B cell (primary cell): Measurements from ENCODE around the gene RIMBP2. TPM values are rescaled to one million over a fixed set of nuclear protein-coding genes. Genes with fewer than 3 reads are reported as not detected.

Experiments
- ATAC-seq: fragments of 200-7000 bp; cut with Tn5 transposase; one replicate; pipeline ENCODE4 v1.10.0; 2021; ENCODE audit warnings: low read depth, mild to moderate bottlenecking, moderate number of reproducible peaks, moderate library complexity
- CTCF ChIA-PET: fragments of 350-600 bp; sonication (Branson Sonifier 250); formaldehyde crosslinking; loops from one replicate; lab custom pipeline; 2021; ENCODE audit warnings: antibody characterized with exemption, inconsistent platforms; lab: Charles Lee
- POLR2A ChIA-PET: fragments of 350-600 bp; sonication (Branson Sonifier 250); formaldehyde crosslinking; loops from one replicate; lab custom pipeline; 2021; ENCODE audit warnings: antibody characterized with exemption; lab: Charles Lee
- DNase-seq: peaks from one replicate; pipeline ENCODE4 v3.0.0; 2013
- H2AFZ ChIP-seq: 2 replicates; pipeline ENCODE4 v1.6.1; 2012; ENCODE audit warnings: mild to moderate bottlenecking, low read depth, low read length; ENCODE audit not compliant: insufficient read depth, poor library complexity, severe bottlenecking
- H3K27ac ChIP-seq, 2 donors: 1 replicate in 1 of 2; 2 replicates in 1 of 2; pipeline ENCODE4 v1.5.1; 2012 to 2013; ENCODE audit warnings: low read length in 2 of 2, mild to moderate bottlenecking in 2 of 2, moderate library complexity in 1 of 2
- H3K27me3 ChIP-seq, 4 experiments: fragments of 200-600 bp in 1 of 4; sonication (generic) in 1 of 4; replicated peaks in 1 of 4; 1 replicate in 2 of 4; 2 replicates in 2 of 4; pipeline versions ENCODE4 v1.6.1 to v1.7.0; 2013 to 2016; ENCODE audit warnings: low read length in 3 of 4, mild to moderate bottlenecking in 2 of 4, mixed read lengths in 1 of 4, moderate library complexity in 1 of 4; ENCODE audit not compliant: insufficient read depth in 4 of 4, control insufficient read depth in 3 of 4; ENCODE audit errors: control extremely low read depth in 1 of 4
- H3K36me3 ChIP-seq, 2 experiments: replicated peaks in 1 of 2; 1 replicate in 1 of 2; 2 replicates in 1 of 2; pipeline versions ENCODE4 v1.6.1 to v1.7.1; 2013; ENCODE audit warnings: low read length in 1 of 2; ENCODE audit not compliant: insufficient read depth in 2 of 2, control insufficient read depth in 1 of 2; ENCODE audit errors: control extremely low read depth in 1 of 2, extremely low read depth in 1 of 2
- H3K4me1 ChIP-seq, 2 donors: fragments of 200-600 bp in 1 of 2; sonication (generic) in 1 of 2; 1 replicate in 1 of 2; 2 replicates in 1 of 2; pipeline versions ENCODE4 v1.5.1 to v1.6.1; 2013 to 2017; ENCODE audit warnings: low read length in 2 of 2; ENCODE audit not compliant: control insufficient read depth in 2 of 2, insufficient read depth in 2 of 2
- H3K4me2 ChIP-seq: replicated peaks from 2 replicates; pipeline ENCODE3; 2012; ENCODE audit warnings: mild to moderate bottlenecking, low read depth, low read length; ENCODE audit not compliant: poor library complexity, severe bottlenecking
- H3K4me3 ChIP-seq, 5 experiments: fragments of 200-600 bp in 1 of 5; sonication (generic) in 1 of 5; 1 replicate in 3 of 5; 2 replicates in 2 of 5; pipeline versions ENCODE4 v1.5.1 to v1.7.0; 2011 to 2016; ENCODE audit warnings: low read length in 4 of 5, mild to moderate bottlenecking in 4 of 5, low read depth in 2 of 5, control low read depth in 1 of 5, moderate library complexity in 1 of 5; ENCODE audit not compliant: insufficient read depth in 1 of 5; ENCODE audit errors: control extremely low read depth in 1 of 5, extremely low read depth in 1 of 5
- H3K79me2 ChIP-seq: fragments of 200-600 bp; sonication (generic); one replicate; pipeline ENCODE4 v1.6.0; 2016; ENCODE audit warnings: low read length; ENCODE audit not compliant: control insufficient read depth, insufficient read depth
- H3K9ac ChIP-seq: fragments of 200-600 bp; sonication (generic); 2 replicates; pipeline ENCODE4 v1.6.1; 2017; ENCODE audit warnings: mild to moderate bottlenecking, low read length, moderate library complexity
- H3K9me3 ChIP-seq, 3 donors: one replicate each; pipeline versions ENCODE4 v1.6.1 to v1.7.1; 2013; ENCODE audit warnings: low read length in 2 of 3; ENCODE audit not compliant: control insufficient read depth in 2 of 3, insufficient read depth in 1 of 3; ENCODE audit errors: control extremely low read depth in 1 of 3
- H4K20me1 ChIP-seq: 2 replicates; pipeline ENCODE4 v1.6.0; 2012; ENCODE audit warnings: mild to moderate bottlenecking, low read length; ENCODE audit not compliant: insufficient read depth, control insufficient read depth, poor library complexity, severe bottlenecking
- H3K27ac Mint-ChIP-seq: one replicate; pipeline ENCODE4 v1.8.0; 2021; ENCODE audit warnings: mixed read lengths
- H3K27me3 Mint-ChIP-seq: one replicate; pipeline ENCODE4 v1.8.0; 2021; ENCODE audit warnings: mixed read lengths
- H3K4me1 Mint-ChIP-seq: one replicate; pipeline ENCODE4 v1.8.0; 2021; ENCODE audit warnings: mixed read lengths
- H3K4me3 Mint-ChIP-seq: one replicate; pipeline ENCODE4 v1.8.0; 2021; ENCODE audit warnings: mixed read lengths
- H3K9me3 Mint-ChIP-seq: one replicate; pipeline ENCODE4 v1.8.0; 2022; ENCODE audit warnings: mixed read lengths; ENCODE audit not compliant: insufficient read depth
- CTCF ChIP-seq: fragments of 200-600 bp; IDR thresholded peaks from one replicate; pipeline ENCODE4 v1.8.0; 2022; ENCODE audit warnings: antibody characterized with exemption, mild to moderate bottlenecking
- EZH2 ChIP-seq: IDR thresholded peaks from 2 replicates; pipeline ENCODE4 v1.6.1; 2012; ENCODE audit warnings: borderline replicate concordance, low read depth, mild to moderate bottlenecking, moderate library complexity, low read length; ENCODE audit not compliant: insufficient read depth, poor library complexity, severe bottlenecking
- WGBS: methylation state at CpG from one replicate; pipeline ENCODE4 v1.1.5; 2013; ENCODE audit warnings: missing lambda C conversion rate; ENCODE audit not compliant: insufficient coverage; 5-methylcytosine and 5-hydroxymethylcytosine counted together
- intact Hi-C: fragments of 100-400 bp; cut with micrococcal nuclease; formaldehyde crosslinking; loops from one replicate; pipeline ENCODE4 v1.10.0; 2022
- polyA plus RNA-seq: library from polyadenylated mRNA; depleted of rRNA; stranded (reverse); fragments of >200 nt; gene quantifications from 2 replicates; pipeline ENCODE4 v1.2.3, GENCODE V29; 2012
- total RNA-seq, 2 donors: library from RNA; stranded (reverse); fragments of 120-200 nt in 1 of 2; gene quantifications; 1 replicate in 1 of 2; 2 replicates in 1 of 2; pipeline versions ENCODE4 v1.2.3 to v1.2.4, GENCODE V29; 2013 to 2022

The RIMBP2 gene
- total and polyA plus RNA-seq, 2 donors (not counting 1 experiment from before 2014, with no cell fraction given): not detected

GRCh38 chr12:130424858-130425697 lies 291.0 kb downstream of the RIMBP2 start:
- Histone ChIP-seq H4K20me1 (no peaks in the 10 kb centered on the region), H2AFZ (no peak overlapping the region), H3K36me3 (no peaks in the 10 kb centered on the region), H3K79me2 (no peaks in the 10 kb centered on the region), H3K4me1 (no peaks in the 10 kb centered on the region), H3K27me3 (no peaks in the 10 kb centered on the region), H3K4me2 (no peak overlapping the region), H3K9ac (no peak overlapping the region), H3K4me3 (no peak overlapping the region), H3K27ac (no peak overlapping the region), H3K9me3 (peaks cover 0 to 40% (median 0%) of the 10 kb centered on the region in 3 donors)
- Mint-ChIP-seq H3K4me1 (no peaks in the 10 kb centered on the region), H3K27me3 (no peaks in the 10 kb centered on the region), H3K27ac (no peak overlapping the region), H3K9me3 (no peaks in the 10 kb centered on the region), H3K4me3 (no peak overlapping the region)
- POLR2A ChIA-PET: no interaction called here
- intact Hi-C loops: no loop called here
- no peak for ATAC-seq
- WGBS: 92% methylated on average over 36 of the region's 36 CpGs
- TF ChIP-seq EZH2 (no peak), CTCF (no peak)
- DNase-seq: no peak
- CTCF ChIA-PET: no interaction called here
